NT2/D1 (cell line): ENCODE measurements around the gene B9D2.
A peak's percentile ranks its signal among the peaks of the same experiment; 100 is the strongest.

Source experiments
- DNase-seq: peaks from one replicate; pipeline ENCODE4 v3.0.0-alpha.2; 2011; ENCODE audit warnings: low read depth, low spot score
- H3K27me3 ChIP-seq: 2 replicates; pipeline ENCODE4 v1.6.0; 2011; ENCODE audit warnings: mild to moderate bottlenecking; ENCODE audit not compliant: insufficient read length, insufficient read depth
- H3K36me3 ChIP-seq: 2 replicates; pipeline ENCODE4 v1.6.1; 2011; ENCODE audit warnings: mild to moderate bottlenecking, low read length, mixed read lengths; ENCODE audit not compliant: insufficient read depth, insufficient read length
- H3K4me1 ChIP-seq: 2 replicates; pipeline ENCODE4 v1.5.1; 2011; ENCODE audit not compliant: insufficient read depth, insufficient read length
- H3K4me3 ChIP-seq: 2 replicates; pipeline ENCODE4 v1.5.1; 2011; ENCODE audit warnings: low read depth; ENCODE audit not compliant: insufficient read length
- H3K9ac ChIP-seq: 2 replicates; pipeline ENCODE4 v1.6.0; 2011; ENCODE audit warnings: low read depth; ENCODE audit not compliant: insufficient read length
- H3K9me3 ChIP-seq: 2 replicates; pipeline ENCODE4 v1.5.1; 2011; ENCODE audit warnings: mild to moderate bottlenecking, low read length; ENCODE audit not compliant: insufficient read depth
- SUZ12 ChIP-seq: IDR thresholded peaks from 2 replicates; pipeline ENCODE4 v1.6.1; 2011; ENCODE audit not compliant: insufficient read length, insufficient read depth; ENCODE audit errors: extremely low read depth
- YY1 ChIP-seq: IDR thresholded peaks from 2 replicates; pipeline ENCODE4 v1.6.1; 2011; ENCODE audit not compliant: insufficient read length, insufficient read depth
- ZNF274 ChIP-seq: IDR thresholded peaks from 2 replicates; pipeline ENCODE4 v1.6.1; 2011; ENCODE audit warnings: mild to moderate bottlenecking, low read depth, low read length

B9D2 gene

GRCh38 chr19:41330946-41331678 is 32.8 kb downstream of the B9D2 start:
- Histone ChIP-seq H3K9me3 (no peaks in the 10 kb centered on the region), H3K4me1 (peaks cover 9% of the 10 kb centered on the region), H3K36me3 (peaks cover 38% of the 10 kb centered on the region), H3K4me3 (no peak overlapping the region), H3K27me3 (no peaks in the 10 kb centered on the region), H3K9ac (no peak overlapping the region)
- no peak for DNase-seq
- TF ChIP-seq ZNF274 (no peak), YY1 (no peak), SUZ12 (no peak)

GRCh38 chr19:41330481-41330880 is 33.5 kb downstream of the B9D2 start:
- DNase-seq = no peak
- H3K4me3 ChIP-seq = no peak overlapping the region
- no peaks in the 10 kb centered on the region for H3K9me3 ChIP-seq
- no peak overlapping the region for H3K9ac ChIP-seq
- H3K36me3 ChIP-seq = peaks cover 37% of the 10 kb centered on the region
- TF ChIP-seq ZNF274 = no peak
- no peak for TF ChIP-seq SUZ12
- no peak for TF ChIP-seq YY1
- peaks cover 15% of the 10 kb centered on the region for H3K4me1 ChIP-seq
- H3K27me3 ChIP-seq = no peaks in the 10 kb centered on the region

GRCh38 chr19:41328842-41329225 is 35.1 kb downstream of the B9D2 start:
- H3K4me1 ChIP-seq = peaks cover 21% of the 10 kb centered on the region

GRCh38 chr19:41328157-41328841 is 35.6 kb downstream of the B9D2 start:
- Histone ChIP-seq H3K36me3 (peaks cover 34% of the 10 kb centered on the region), H3K4me3 (no peak overlapping the region), H3K4me1 (peaks cover 24% of the 10 kb centered on the region), H3K9me3 (no peaks in the 10 kb centered on the region), H3K9ac (no peak overlapping the region), H3K27me3 (no peaks in the 10 kb centered on the region)
- no peak for DNase-seq
- no peak for TF ChIP-seq YY1

More at GRCh38 chr19:41328842-41329225, 35.1 kb downstream of the B9D2 start:
- Histone ChIP-seq H3K9ac (no peak overlapping the region), H3K36me3 (peaks cover 34% of the 10 kb centered on the region), H3K4me3 (no peak overlapping the region), H3K9me3 (no peaks in the 10 kb centered on the region), H3K27me3 (no peaks in the 10 kb centered on the region)
- TF ChIP-seq ZNF274 = no peak
- TF ChIP-seq YY1 = no peak
- no peak for TF ChIP-seq SUZ12
- DNase-seq = no peak

GRCh38 chr19:41327576-41328156 is 36.3 kb downstream of the B9D2 start:
- peaks cover 32% of the 10 kb centered on the region for H3K36me3 ChIP-seq
- no peaks in the 10 kb centered on the region for H3K27me3 ChIP-seq
- no peak overlapping the region for H3K4me3 ChIP-seq
- H3K9me3 ChIP-seq = no peaks in the 10 kb centered on the region
- H3K4me1 ChIP-seq = peaks cover 29% of the 10 kb centered on the region
- TF ChIP-seq YY1 (no peak), ZNF274 (no peak), SUZ12 (no peak)
- H3K9ac ChIP-seq = no peak overlapping the region
- no peak for DNase-seq

- no peak overlapping the region for H3K9ac ChIP-seq
- H3K9me3 ChIP-seq = no peaks in the 10 kb centered on the region
- TF ChIP-seq YY1 = no peak
- no peak for TF ChIP-seq ZNF274
- no peak for TF ChIP-seq SUZ12
- H3K4me3 ChIP-seq = no peak overlapping the region
- H3K27me3 ChIP-seq = no peaks in the 10 kb centered on the region
- peaks cover 31% of the 10 kb centered on the region for H3K36me3 ChIP-seq
- peaks cover 33% of the 10 kb centered on the region for H3K4me1 ChIP-seq
- DNase-seq = no peak
These were observed 36.8 kb downstream of the B9D2 start for GRCh38 chr19:41327076-41327575.

GRCh38 chr19:41325947-41326706 is 37.8 kb downstream of the B9D2 start:
- H3K4me1 ChIP-seq = peaks cover 38% of the 10 kb centered on the region
- no peaks in the 10 kb centered on the region for H3K9me3 ChIP-seq
- DNase-seq = no peak
- H3K27me3 ChIP-seq = no peaks in the 10 kb centered on the region
- peak overlapping the region; percentile 1 for H3K4me3 ChIP-seq
- peaks cover 31% of the 10 kb centered on the region for H3K36me3 ChIP-seq
- peak overlapping the region; percentile 79 for H3K9ac ChIP-seq
- TF ChIP-seq YY1 = no peak
